OCI-M2 (cell line): Measurements from ENCODE around the gene SHISA2.

Experiments used
- DNase-seq: peaks from one replicate; lab custom pipeline; 2025; ENCODE audit not compliant: unreplicated experiment; lab: John Stamatoyannopoulos, UW

The SHISA2 gene

GRCh38 chr13:26050568-26051230, 1.1 kb downstream of the SHISA2 start:
- DNase-seq: no peak

- DNase-seq: no peak
Measured at GRCh38 chr13:26048741-26049140, 3.1 kb downstream of the SHISA2 start.

- DNase-seq: no peak
Measured at GRCh38 chr13:26047040-26047439, 4.8 kb downstream of the SHISA2 start.

DNA sequence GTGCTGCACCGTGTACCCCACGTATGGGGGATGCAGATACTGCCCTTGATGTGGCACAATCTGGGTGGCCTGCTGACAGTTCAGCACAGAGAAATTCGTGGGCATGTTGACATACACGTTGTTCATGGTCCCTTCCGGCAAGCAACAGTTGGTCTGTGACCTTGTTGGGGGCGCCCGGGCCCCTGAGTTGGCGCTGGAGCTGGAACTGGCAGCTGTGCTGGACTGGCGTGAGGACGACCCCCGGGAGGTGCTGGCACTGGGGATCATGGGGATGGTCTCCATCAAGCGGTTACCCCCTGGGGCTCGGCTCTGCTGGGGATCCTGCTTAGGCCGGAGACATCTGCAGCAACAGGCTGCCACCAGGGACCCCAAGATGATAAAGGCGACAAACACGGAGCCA, 5.2 kb downstream of the SHISA2 start:
- no peak for DNase-seq

DNA sequence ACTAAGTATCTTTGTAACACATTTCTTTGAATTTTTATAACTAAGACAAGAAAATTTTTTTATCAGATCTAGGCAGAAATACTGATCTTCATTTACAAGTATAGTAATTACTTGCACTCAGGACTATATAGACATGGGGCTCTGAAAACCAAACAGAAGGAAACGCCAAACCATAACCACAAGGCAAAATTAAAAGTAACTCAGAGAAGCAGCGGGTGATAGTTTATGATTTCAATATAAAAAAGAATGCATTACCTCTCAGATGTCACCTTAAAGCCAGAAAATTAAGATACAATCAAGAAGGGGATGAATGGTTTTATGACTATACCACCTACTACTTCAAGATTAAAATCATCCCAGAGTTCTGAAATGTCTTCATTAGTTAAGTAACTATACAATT, 6.7 kb downstream of the SHISA2 start:
- no peak for DNase-seq

DNA sequence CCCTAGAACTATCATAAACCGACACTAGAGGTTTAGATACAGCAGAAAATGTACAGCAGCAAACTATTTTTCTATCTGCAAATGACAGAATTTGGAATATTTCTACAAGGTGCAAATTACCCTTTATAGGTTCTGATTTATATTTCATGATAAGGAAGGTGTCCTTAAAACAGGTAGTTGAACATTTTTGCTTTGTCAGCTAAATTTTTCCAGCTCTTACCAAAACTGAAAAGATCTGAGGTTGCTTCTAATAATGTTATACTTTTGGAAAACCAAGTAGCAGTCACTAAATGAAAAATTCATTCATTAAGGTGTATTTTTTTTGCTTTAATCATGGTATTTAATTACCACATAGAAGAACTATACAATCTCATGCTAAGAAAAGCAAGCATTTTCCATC, 9.0 kb downstream of the SHISA2 start:
- no peak for DNase-seq

DNA sequence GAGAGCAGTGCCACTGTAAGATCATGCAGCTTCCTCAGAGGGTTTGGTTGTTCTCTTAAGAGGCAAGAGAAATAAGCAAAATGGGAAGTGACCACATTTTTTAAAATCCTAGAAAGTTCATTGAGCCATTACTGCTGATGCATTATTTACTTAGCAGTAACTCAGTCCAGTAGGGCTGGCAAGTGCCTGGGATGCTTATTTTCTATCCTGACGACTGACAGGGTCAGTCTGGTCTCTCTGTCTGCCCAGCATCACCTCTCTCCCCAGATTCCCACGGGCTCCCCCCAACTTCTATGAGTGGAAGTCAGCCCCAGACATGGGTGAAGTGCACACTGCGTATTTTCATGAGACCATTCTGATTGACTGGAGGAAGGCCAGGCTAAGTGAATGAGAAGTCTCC, 10.4 kb downstream of the SHISA2 start:
- DNase-seq: no peak

DNA sequence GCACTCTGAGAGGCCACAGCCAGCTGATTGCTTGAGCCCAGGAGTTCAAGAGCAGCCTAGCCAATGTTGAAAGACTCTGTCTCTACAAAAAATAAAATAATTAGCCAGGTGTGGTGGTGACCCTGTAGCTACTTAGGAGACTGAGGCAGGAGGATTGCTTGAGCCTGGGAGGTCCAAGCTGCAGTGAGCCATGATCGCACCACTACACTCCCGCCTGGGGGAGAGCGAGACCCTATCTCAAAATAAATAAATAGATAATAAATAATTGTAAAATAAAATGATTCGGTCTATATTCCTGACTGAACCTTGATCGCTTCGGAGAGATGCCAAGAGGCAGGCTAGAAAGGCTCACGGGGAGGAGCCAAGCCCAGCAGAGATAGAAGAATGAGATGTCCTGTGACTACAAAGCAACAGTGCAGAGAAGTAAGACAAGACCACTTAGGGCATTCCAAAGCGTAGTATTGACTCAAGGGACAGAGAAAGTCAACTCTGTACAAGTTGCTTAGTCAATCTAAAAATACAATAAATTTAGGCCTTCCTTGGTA, 12.8 kb downstream of the SHISA2 start:
- no peak for DNase-seq

DNA sequence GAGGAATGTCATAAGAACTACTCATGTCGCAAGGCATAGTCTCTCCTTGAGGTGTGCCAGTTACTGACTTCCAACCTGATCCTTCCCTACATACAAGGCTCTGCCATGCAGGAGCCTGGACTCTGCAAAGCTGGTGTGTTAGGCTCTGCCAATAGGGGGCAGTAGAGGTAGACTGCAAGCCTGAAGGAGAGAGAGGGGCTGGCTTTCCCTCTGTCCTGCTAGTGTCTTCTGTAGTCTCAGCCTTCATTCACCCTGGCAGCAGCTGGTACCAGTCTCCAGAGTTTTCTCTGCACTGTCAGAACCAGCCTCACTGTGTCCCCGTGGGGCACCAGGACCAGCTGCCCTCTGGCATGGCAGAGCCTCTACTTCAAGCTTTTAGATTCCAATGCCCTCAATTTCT, 14.5 kb downstream of the SHISA2 start:
- no peak for DNase-seq

GRCh38 chr13:26036383-26036782, 15.4 kb downstream of the SHISA2 start:
- no peak for DNase-seq

DNA sequence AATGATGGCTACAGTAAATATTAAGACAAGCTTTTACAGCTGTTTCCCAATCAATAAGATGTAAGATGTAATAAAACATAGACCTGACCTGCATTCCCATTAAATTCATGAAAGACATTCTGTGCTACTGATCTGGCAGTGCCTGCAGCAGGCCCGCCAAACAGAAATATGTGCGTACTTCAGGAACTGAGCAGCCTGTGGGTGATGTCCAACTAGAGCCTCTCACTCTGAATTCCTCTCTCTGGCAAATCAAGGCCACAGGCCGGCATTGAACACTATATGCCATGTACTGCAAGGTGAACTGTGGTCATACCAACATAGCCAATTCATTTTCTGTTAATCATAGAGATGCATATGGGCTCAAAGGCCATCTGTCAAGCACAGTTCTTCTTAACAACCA, 17.8 kb downstream of the SHISA2 start:
- no peak for DNase-seq

DNA sequence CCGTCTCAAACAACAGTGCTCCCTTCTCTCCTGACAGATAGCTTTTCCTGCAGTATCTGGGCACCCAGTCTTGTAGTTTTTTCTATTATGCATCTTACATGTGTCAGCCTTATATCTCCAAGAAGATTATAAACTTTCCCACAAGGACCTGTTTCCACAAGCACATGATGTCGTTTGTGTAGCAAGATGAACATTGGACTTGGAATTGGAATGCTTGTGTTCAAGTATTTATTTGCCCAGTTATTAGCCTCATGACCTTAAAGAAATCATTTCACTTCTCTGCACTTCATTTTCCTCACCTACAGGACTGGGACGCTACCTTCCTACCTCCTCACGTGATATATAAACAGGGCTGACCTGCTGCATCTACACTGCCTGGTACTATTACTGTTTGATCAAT, 21.5 kb downstream of the SHISA2 start:
- no peak for DNase-seq

DNA sequence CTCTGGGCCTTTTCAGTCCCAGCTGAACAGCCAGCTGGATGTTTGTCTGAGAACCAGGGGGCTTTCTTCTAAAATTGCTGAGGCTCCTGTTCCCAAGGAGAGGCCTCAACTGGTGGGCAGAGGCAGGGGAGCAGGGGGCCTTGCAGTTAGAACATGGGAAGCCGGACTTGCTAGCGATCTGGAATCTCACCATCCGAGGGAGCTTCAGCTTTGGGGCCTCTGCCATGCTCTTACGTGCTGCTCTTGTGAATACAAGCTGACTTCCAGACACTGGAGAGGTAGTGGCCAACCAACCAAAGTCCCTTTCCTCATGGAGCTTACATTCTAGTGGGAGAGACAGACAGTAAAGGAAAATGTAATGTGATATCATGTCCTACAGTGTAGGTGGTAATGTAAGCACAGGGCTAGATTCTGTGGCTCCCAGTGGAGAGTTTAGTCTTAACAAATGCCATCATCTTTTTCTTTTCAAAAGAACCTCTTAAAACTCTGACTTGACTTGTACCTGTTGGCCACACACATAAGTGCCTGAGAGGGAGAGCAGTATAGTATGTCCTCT, 22.2 kb downstream of the SHISA2 start:
- no peak for DNase-seq

DNA sequence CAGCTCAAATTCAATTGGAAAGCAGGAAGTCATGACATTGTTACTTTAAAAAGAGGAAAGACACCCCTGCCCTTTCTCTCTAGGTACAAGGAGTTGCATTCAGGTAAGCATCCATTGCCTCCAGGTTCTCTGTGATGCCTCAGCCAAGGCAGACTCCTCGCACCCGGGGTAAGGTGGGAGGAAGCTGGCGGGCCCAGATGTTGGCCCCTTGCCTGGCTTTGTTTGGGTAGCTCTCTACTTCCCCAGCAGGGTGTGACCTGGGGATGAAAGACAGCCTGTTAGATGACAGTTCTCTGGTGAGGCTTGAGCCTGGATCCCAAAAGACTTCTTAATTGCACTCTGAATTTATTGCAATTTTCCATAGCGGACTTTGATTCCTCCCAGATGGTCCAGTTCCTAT, 25.6 kb downstream of the SHISA2 start:
- no peak for DNase-seq

DNA sequence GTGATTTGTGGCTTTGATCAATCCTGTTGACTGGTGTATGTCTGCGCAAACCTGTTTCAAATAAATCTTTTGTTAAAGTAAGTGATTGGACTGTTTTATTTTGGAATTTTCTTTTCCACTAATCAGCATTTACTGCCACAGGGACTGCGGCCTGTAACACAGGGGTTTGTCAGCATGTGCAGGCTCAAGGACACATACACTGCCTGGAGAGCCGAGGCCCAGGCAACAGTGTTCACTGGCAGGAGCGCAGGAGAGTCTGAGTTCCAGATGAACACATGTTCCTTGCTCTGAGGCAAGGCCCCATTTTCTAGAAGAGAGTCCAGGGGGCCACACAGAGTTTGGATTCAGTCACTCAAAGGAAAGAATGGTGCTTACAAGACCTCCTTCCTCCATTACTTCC, 26.0 kb downstream of the SHISA2 start:
- no peak for DNase-seq

- no peak for DNase-seq
Measured at GRCh38 chr13:26025196-26025595, 26.6 kb downstream of the SHISA2 start.

- no peak for DNase-seq
Measured at GRCh38 chr13:26024558-26024957, 27.3 kb downstream of the SHISA2 start.

DNA sequence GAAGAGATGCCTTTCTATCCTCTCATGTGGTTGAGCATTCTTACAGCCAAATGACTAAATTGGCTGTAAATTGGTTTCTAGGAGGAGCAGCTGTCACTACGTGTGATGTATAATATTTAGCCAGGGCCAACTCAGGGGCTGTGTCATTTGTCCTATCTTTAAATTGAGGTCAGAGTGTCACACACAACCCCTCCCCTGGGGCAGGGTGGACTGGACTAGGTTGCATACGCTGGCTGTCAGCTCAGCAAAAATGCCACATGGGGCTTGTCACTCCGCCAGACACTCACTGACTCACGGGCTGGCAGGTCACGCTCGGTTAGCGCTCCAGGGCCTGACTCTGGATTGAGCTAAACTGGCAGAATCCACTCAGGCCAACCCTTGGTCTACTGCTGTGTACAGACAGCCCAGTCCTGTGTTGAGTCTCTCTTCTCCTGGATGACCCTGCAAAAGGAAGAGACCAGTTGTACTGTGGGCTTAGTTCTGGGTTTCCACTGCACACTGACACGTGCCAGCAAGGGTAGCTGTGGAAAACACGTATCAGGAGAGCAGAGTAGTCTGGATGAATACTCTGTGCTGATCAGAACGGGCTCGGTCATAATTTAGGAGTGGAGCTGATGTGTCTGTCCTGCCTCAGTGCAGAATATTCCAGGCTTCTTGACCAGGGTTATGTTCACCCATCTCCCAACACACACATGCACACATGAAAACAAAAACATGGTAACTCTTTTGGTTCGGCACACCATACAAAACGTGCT, 29.1 kb downstream of the SHISA2 start:
- DNase-seq: no peak

DNA sequence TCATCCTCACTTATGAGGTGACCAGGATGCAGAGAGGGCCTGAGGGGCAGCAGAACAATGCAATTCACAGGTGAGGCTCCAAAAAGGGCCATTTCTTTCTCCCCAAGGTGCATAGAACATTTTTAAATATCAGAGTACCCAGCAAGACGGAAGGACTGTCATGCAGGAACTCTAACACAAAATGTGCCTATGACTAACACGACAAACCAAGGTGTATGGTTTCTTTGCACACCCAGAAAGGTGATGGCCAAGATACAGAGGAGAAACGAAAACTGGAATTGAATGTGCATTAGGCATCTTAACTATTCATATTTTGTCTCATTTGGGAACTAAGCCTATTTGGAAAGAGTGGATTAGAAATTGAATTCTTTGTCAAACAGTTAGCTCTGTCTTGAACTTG, 29.9 kb downstream of the SHISA2 start:
- no peak for DNase-seq

- DNase-seq: no peak
Measured at GRCh38 chr13:26021516-26021915, 30.3 kb downstream of the SHISA2 start.

GRCh38 chr13:26020891-26021290, 30.9 kb downstream of the SHISA2 start:
- DNase-seq: no peak
